NOMO-1 (cell line): ENCODE measurements around the gene DPP9.
"Not testable (repeated sequence)": the region's sequence is repeated elsewhere in the genome, so short reads cannot be mapped to it uniquely, and the experiment has no call there.

Experiments used
- DNase-seq, 2 experiments: peaks; one replicate each; lab custom pipeline; 2025; ENCODE audit not compliant: unreplicated experiment in 2 of 2; lab: John Stamatoyannopoulos, UW

DPP9 gene

GRCh38 chr19:4742723-4743646 is 19.3 kb upstream of the DPP9 start:
- no peak for DNase-seq

GRCh38 chr19:4740092-4740491 is 16.4 kb upstream of the DPP9 start:
- no peak for DNase-seq

GRCh38 chr19:4738734-4739133 is 15.1 kb upstream of the DPP9 start:
- no peak for DNase-seq

- no peak for DNase-seq
Observed at GRCh38 chr19:4737955-4738600, 14.4 kb upstream of the DPP9 start.

GRCh38 chr19:4733755-4734345 is 10.2 kb upstream of the DPP9 start:
- no peak for DNase-seq

- DNase-seq = peak; percentile 60 to 76
Observed at GRCh38 chr19:4732680-4733114, 9.1 kb upstream of the DPP9 start.

GRCh38 chr19:4730740-4731171 is 7.1 kb upstream of the DPP9 start:
- no peak for DNase-seq

GRCh38 chr19:4728871-4729270 is 5.2 kb upstream of the DPP9 start:
- peak; percentile 43 to 53 for DNase-seq

- peak in 1 of 2 experiments; percentile 11 for DNase-seq
Observed at GRCh38 chr19:4722671-4723594, 709 bp downstream of the DPP9 start.

- DNase-seq = no peak
Observed at GRCh38 chr19:4721196-4721595, 2.4 kb downstream of the DPP9 start.

- no peak for DNase-seq
Observed at GRCh38 chr19:4720037-4720700, 3.5 kb downstream of the DPP9 start.

- DNase-seq = no peak
Observed at GRCh38 chr19:4719499-4719866, 4.2 kb downstream of the DPP9 start.

GRCh38 chr19:4717966-4718701 is 5.5 kb downstream of the DPP9 start:
- no peak for DNase-seq

GRCh38 chr19:4717191-4717965 is 6.3 kb downstream of the DPP9 start:
- DNase-seq = no peak

GRCh38 chr19:4715529-4716221 is 8.0 kb downstream of the DPP9 start:
- DNase-seq = no peak

- not testable (repeated sequence) for DNase-seq
Observed at GRCh38 chr19:4715178-4715528, 8.5 kb downstream of the DPP9 start.

GRCh38 chr19:4714016-4714415 is 9.6 kb downstream of the DPP9 start:
- DNase-seq = no peak

- DNase-seq = no peak
Observed at GRCh38 chr19:4713384-4713951, 10.2 kb downstream of the DPP9 start.
